SU-DHL-6 (cell line): ENCODE results near the gene ZNF662.

Experiments
- CTCF ChIP-seq: fragments of 200-600 bp; sonication (generic); IDR thresholded peaks from one replicate; pipeline ENCODE4 v1.5.1; 2017; ENCODE audit warnings: antibody characterized with exemption, mild to moderate bottlenecking, low read length, moderate library complexity; ENCODE audit not compliant: insufficient read depth, poor library complexity, severe bottlenecking
- EZH2phosphoT487 ChIP-seq: fragments of 200-600 bp; sonication (generic), shearing (Covaris generic); conservative IDR thresholded peaks from 2 replicates; pipeline ENCODE4 v1.6.1; 2018; ENCODE audit warnings: mild to moderate bottlenecking, antibody characterized with exemption, low read length, moderate library complexity, mixed read lengths

GRCh38 chr3:42898896-42899675, 6.9 kb upstream of the ZNF662 start:
- TF ChIP-seq CTCF (no peak), EZH2phosphoT487 (no peak)
